SK-N-DZ (cell line): ENCODE measurements around the gene ZNF155.
A peak's percentile ranks its signal among the peaks of the same experiment; 100 is the strongest.

ENCODE experiments used
- DNase-seq: peaks from one replicate; pipeline ENCODE4 v3.0.0-alpha.2; 2015; ENCODE audit warnings: low spot score
- small RNA-seq, 2 experiments: library from RNA; depleted of rRNA; stranded (forward); fragments of <200 nt; gene quantifications; one replicate each; pipeline ENCODE3, GENCODE V24; 2014

ZNF155 gene

GRCh38 chr19:44003461-44004009 lies 19.5 kb downstream of the ZNF155 start:
- DNase-seq: peak; percentile 2

DNA sequence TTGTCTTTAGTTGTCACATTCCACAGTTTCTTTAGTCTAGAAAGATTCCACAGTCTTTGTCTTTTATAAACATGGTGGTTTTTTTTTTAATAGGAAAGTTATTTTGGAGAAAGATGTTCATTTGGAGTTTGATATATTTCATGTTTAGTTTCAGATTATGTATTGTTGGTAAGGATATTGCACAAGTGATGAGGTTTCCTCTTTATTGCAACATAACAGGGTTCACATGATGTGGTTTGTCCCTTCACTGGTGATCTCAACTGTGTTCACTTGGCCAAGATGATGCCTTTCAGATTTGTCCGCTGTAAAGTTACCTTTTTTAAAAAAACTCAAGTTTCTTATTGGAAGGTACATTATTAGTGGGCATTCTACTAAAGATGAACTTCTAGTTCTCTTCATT lies 22.0 kb downstream of the ZNF155 start:
- no peak for DNase-seq

DNA sequence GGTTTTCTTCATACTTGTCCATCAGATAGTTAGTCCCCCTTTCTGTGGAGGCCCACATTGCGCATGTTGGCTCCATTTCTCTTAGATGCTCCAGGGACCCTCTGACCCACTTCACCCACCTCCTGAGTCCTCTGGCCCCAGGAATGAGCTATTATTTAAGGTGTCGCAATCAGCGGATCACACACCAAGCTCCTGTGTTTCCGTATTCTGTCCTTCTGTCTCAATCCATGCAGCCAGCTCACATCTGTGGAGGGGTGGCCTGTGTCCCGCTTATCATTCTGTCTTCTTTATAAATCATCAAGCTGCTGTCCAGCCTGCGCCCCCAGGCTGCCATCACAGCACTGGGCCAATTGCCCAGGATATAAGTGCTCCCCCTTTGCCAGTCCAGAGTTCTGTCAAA lies 23.5 kb downstream of the ZNF155 start:
- DNase-seq: no peak

GRCh38 chr19:44010468-44010867 lies 26.5 kb downstream of the ZNF155 start:
- DNase-seq: no peak

- no peak for DNase-seq
These were observed 35.5 kb downstream of the ZNF155 start for GRCh38 chr19:44019498-44019897.

- no peak for DNase-seq
These were observed 37.2 kb downstream of the ZNF155 start for GRCh38 chr19:44021221-44021620.

DNA sequence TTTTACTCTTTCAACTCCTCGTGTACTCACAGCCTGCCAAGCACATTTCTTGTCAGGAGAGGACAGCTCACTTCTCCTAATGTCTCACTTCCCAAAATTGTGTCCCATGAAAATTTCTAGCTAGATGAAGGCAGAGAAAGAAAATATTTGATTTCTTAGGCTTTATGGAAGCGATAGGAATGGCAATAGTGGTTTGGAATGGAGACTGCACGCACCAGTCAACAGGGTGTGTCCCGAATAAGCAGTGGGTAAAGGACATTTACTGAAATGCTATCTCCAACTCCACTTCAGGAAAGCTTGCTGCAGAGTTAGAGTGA lies 40.9 kb downstream of the ZNF155 start:
- no peak for DNase-seq

DNA sequence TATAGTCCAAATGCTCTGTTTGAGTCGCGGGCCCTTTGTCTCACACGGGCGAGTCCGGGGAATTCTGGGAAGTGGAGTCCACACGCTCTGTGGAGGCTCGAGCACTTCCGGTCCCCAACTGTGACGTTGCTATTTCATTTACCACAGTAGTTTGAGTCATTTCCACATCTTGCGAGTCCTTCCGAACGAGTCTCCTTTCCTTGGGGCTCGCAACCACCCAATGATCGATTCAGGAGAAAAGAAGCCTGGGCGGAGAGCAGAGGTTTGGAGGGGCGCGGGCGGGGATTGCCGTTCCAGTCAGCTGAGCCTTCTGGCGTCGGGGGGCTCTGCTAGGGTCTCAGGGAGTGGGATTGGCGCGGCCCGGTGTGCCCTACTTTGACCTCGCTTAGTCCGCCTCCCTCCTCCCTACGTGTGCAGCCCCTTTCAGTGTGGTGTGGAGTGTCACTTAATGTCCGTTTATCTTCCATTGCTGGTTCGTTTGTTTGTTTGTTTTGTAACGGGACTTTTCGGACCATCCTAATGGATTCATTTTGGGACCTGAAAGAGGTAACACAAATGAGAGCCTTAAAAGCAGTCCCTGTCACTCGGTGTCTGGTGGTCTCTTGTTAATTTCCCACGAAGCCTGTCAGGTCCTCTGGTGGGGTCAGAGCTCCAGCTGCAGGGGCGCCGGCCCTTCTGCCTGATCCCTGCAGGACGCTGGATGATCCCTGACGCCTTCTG lies 41.4 kb downstream of the ZNF155 start, which contains the start of gene ZNF222:
Gene ZNF222, plus strand, starts transcription at position 163 of the 720 bp plus-strand sequence. Its CDS starts 58 bp downstream, at position 221.
- peak; percentile 77 for DNase-seq

- no peak for DNase-seq
These were observed 42.6 kb downstream of the ZNF155 start for GRCh38 chr19:44026622-44027021.

GRCh38 chr19:44032001-44032610 lies 48.1 kb downstream of the ZNF155 start:
- DNase-seq: no peak

DNA sequence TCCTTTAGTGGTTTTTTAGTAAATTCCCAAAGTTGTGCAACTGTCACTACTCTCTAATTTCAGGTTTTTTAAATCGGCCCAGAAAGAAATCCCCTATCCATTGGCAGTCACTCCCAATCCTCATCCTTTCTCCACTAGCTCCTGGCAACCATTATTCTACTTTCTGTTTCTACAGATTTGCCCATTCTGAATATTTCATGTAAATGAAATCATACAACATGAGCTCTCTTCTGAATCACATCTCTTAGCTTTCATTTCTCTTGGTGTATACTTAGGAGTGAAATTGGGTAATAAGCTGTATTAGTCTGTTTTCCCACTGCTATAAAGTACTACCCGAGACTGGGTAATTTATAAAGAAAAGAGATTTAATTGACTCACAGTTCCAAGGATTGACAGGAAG lies 58.2 kb downstream of the ZNF155 start:
- DNase-seq: no peak

Small RNA genes lying within 50 kb of the gene (small RNA-seq; reads per million reads assigned to genes)
- gene AC006213.5: 0 reads per million in 2 experiments
